Stimulated activated CD4-positive, alpha-beta T cell treated with anti-CD3 and anti-CD28 coated beads, Interleukin-2, amount 100 ng/mL, for 4 hours (primary cell): Measurements from ENCODE around the gene C1orf210.

Source experiments
- DNase-seq: peaks from one replicate; pipeline ENCODE4 v3.0.0-alpha.2; 2020; ENCODE audit warnings: low read depth

The C1orf210 gene

DNA sequence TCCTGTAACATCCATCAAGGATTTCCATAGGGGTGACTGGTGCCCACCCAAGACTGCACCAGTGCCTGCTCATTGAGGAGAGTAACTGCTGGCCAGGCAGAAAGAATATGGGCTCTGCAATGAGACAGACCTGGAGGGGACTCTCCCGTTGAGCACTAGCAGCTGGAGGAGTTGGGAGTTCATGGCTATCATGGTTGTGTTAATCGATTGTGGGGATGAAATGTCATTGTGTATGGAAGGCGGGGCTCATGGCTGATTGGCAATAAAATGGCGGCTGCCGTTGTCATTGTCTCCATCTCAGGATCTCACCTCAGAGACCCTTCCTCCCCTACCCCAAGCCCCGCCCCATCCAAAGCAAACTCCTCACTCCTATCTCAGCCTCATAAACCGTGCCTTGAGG is 11.7 kb downstream of the C1orf210 start:
- DNase-seq: no peak

DNA sequence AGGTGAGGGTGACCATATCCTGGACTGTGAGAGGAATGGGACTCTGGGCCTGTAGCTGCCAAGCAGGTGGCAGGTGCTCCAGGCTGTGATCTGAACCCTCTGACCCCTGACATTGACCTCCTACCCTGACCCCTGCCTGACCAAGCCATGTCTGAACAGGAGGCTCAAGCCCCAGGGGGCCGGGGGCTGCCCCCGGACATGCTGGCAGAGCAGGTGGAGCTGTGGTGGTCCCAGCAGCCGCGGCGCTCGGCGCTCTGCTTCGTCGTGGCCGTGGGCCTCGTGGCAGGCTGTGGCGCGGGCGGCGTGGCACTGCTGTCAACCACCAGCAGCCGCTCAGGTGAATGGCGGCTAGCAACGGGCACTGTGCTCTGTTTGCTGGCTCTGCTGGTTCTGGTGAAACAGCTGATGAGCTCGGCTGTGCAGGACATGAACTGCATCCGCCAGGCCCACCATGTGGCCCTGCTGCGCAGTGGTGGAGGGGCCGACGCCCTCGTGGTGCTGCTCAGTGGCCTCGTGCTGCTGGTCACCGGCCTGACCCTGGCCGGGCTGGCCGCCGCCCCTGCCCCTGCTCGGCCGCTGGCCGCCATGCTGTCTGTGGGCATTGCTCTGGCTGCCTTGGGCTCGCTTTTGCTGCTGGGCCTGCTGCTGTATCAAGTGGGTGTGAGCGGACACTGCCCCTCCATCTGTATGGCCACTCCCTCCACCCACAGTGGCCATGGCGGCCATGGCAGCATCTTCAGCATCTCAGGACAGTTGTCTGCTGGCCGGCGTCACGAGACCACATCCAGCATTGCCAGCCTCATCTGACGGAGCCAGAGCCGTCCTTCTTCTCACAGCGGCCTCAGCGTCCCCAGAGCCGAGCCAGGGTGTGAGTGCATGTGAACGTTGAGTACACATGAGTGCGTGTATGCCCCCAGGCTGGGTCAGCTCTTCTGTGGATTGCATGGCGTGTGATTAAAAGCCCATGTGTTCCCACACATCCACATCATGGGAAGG is 12.5 kb downstream of the C1orf210 start:
- no peak for DNase-seq

GRCh38 chr1:43272161-43272560 is 13.2 kb downstream of the C1orf210 start:
- no peak for DNase-seq

GRCh38 chr1:43271186-43272118 is 13.9 kb downstream of the C1orf210 start:
- no peak for DNase-seq

GRCh38 chr1:43270421-43271095 is 14.8 kb downstream of the C1orf210 start:
- no peak for DNase-seq

- DNase-seq: no peak
These were observed 15.6 kb downstream of the C1orf210 start, which contains the start of gene TMEM125 for GRCh38 chr1:43269627-43270375. TMEM125 (plus strand) TSS chr1:43269983; CDS start chr1:43272723, 2,740 bp downstream.

DNA sequence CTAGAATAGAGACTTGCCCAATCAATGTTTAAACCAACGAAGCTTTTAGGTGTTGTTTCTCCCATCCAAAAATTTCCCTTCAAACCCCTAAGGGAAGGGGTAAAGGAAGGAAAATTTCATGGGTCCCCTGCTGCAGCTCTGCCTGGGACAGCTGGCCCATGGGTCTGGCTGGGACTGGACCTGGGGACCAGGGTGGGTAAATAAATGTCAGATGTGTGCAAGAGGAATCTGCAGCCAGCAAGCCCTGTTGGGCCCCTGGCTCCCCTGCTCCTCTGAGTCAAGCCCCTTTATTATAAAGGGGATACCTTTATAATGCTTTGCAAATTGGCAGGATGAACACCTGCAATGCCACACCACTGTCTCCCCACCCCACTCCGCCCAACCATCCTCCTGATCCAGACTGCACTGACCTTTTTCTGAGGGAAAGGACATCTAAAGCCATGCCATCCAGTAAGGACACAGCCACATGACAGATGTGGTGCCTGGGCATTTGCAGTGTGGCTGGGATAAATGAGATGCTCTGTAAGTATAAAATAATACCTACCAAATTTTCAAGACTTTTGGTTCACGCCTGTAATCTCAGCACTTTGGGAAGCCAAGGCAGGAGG is 17.5 kb downstream of the C1orf210 start:
- no peak for DNase-seq

DNA sequence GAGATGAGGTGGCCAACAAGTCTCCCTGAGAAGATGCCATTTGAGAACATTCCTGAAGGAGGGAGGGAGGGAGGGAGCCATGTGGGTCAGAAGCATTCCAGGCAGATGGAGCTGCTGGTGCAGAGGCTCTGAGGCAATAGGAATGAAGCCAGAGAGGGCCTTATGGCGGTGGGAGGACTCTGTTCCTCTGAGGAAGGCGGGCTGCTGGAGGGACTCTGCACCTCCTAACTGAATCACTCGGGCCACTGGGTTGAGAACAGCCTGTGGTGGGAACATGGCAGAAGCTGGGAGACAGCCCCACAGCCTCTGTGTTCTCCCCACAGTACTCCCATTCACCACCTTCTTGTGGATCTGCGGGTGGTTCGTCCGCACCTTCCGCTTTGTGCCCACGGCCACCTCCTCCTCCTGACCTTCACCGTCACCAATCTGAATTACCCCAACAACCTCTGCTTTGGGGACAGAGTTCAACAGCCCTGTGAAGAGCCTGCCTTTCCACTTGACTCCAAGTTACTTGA is 18.0 kb downstream of the C1orf210 start:
- DNase-seq: no peak

GRCh38 chr1:43266881-43267280 is 18.5 kb downstream of the C1orf210 start:
- no peak for DNase-seq

- DNase-seq: no peak
These were observed 19.9 kb downstream of the C1orf210 start for GRCh38 chr1:43265431-43265830.

- no peak for DNase-seq
These were observed 27.0 kb downstream of the C1orf210 start for GRCh38 chr1:43258370-43258769.

GRCh38 chr1:43256675-43257570 is 28.5 kb downstream of the C1orf210 start:
- DNase-seq: no peak

DNA sequence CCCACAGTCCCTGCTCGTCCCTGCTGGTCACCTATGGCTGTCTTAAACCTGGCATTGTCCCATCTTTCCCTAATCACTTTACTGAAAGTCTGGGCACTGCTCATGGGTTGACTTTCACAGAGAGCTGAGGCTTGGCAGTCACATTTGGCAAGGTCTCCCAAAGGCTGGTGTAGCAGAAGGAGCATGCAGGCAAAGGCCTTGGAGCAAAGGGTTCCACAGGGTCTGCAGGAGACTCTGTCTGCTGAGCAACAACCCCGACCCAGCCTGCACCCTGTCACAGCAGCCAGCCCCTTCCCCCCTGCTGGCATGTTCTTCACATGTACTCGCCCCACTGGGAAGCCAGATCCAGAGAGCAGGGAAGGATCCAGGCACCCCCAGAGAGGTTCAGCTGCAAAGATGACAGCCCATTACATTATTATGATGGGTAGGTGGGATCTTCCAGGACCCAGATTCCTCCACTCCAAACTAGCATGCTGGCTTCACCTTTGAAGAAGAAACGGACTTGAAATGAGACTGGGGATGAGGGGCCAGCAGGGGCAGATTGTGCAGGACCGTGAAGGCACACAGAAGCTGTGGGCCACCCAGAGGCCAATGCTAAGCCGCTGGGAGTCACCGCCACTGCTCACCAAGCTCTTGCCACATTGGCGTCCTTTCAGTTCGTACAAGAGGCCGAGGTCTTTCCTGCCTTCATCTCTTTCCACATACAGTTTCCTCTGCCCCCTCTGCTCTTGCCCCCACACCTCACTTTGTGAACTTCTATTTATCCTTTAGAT is 29.8 kb downstream of the C1orf210 start:
- DNase-seq: no peak

GRCh38 chr1:43253876-43254275 is 31.5 kb downstream of the C1orf210 start:
- no peak for DNase-seq

DNA sequence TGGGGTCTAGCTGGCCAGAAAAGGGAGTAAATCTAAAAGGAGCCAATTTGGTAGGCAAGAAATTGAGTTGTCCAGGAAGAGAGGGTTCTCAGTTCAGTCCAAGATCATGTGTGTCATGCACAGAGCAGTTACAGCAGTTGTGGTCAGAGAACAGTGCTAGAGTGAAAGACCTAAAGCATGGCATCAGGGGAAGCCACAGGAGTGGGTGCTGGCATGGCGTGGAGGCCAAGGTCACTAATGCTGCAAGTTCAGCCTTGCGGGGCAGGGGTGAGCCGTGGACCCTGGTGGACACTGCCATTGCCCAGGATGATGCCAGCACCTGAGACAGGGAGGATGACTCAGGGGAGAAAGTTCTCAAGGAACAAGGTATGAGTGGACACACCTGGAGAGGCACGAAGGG is 32.2 kb downstream of the C1orf210 start:
- DNase-seq: no peak

- DNase-seq: no peak
These were observed 33.2 kb downstream of the C1orf210 start for GRCh38 chr1:43252225-43252624.

DNA sequence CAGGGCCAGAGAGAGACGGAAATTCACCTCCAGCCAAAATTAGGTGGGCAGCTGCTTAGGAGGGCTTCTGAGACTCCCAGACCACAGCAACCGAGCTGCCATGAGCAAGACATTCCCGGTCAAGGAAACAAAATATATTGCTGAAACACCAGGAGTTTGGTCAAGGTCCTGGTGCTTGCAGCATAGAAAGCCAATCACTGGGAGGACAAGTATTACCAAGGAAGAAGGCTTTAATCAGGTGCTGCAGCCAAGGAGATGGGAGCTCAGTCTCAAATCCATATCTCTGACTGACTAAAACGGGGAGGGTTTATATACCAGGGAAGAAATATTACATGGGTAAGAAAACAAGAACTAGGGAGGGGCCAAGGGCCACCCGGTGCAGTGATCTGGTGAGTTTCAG is 34.4 kb downstream of the C1orf210 start:
- DNase-seq: no peak

DNA sequence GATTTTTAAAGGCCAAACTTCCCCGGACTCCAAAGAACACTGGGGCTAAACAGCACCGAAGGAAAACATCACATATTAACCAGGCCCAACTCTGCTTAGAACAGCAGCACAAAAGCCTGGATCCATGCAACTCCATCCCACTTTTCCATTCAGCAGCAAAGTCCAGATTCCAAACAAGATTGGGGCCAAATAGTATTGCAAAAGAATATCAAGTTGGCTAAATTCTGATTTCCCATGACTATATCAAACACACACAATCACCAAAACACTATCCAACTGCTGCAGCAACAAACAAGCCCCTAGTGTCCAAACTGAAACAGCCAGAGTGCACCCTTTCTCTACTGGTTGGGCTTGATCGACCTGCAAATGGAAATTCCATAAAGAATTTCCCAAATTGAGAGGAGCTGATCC is 35.0 kb downstream of the C1orf210 start:
- DNase-seq: no peak
